Left lobe of liver (tissue), 2 donors: ENCODE results near the gene PRRC2A. TPM values are rescaled to one million over a fixed set of nuclear protein-coding genes. Genes with fewer than 3 reads are reported as not detected.

ENCODE experiments used
- ATAC-seq: fragments of 200-7000 bp; cut with Tn5 transposase; one replicate; pipeline ENCODE4 v1.9.1; 2020; ENCODE audit warnings: mild to moderate bottlenecking, moderate library complexity
- DNase-seq: peaks from one replicate; pipeline ENCODE4 v3.0.0-alpha.2; 2020; ENCODE audit warnings: low spot score
- total RNA-seq: library from RNA; stranded (reverse); gene quantifications from one replicate; pipeline ENCODE4 v1.2.1, GENCODE V29; 2021
- donor health status: DM: no; HTN: no; CAD: no; lungs with moderate emphysema.
- donor health status: DM: no; HTN: yes; CAD: no.

Gene PRRC2A
- total RNA-seq, 1 donor from 2014 or later: 47.3 TPM

DNA sequence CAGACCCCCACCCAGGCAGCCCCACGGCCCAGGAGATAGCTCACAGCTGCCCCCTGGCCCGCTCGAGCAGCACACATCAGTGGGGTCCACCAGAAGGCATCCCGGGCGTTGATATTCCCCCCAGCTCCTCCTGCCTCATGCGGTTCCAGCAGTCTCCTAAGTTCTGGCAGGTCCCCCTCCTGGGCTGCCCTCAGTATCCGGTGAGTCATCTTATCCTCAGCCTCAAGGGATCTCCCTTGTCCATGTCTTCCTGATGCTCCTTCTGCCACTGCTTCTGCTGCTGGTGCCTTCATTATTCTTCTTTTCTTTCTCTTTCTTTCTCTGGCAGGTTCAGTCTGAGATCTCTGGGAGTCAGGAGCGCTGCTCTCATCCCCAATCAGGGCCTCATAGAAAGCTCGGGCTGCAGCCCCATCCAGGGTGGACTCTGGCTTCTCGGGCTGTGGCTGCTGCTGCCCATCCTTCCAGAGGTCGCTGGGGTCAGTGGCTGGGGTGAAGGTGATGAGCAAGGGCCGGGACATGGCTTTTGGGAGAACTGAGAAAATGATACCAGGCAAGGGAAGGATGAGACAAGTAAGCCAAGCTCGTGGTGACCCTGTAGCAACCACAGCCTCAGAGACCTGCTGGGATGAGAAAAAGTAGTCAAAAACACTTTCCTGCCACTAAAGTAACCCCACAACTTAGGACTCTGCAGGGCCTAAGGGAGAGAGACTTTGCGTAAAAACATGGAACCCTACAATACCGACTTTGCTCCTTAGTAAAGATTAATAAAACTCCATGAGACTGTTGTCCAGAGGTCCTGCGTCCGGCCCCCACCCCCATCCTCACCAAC is 43.7 kb downstream of the PRRC2A start:
- DNase-seq (no peak), ATAC-seq (no peak)

DNA sequence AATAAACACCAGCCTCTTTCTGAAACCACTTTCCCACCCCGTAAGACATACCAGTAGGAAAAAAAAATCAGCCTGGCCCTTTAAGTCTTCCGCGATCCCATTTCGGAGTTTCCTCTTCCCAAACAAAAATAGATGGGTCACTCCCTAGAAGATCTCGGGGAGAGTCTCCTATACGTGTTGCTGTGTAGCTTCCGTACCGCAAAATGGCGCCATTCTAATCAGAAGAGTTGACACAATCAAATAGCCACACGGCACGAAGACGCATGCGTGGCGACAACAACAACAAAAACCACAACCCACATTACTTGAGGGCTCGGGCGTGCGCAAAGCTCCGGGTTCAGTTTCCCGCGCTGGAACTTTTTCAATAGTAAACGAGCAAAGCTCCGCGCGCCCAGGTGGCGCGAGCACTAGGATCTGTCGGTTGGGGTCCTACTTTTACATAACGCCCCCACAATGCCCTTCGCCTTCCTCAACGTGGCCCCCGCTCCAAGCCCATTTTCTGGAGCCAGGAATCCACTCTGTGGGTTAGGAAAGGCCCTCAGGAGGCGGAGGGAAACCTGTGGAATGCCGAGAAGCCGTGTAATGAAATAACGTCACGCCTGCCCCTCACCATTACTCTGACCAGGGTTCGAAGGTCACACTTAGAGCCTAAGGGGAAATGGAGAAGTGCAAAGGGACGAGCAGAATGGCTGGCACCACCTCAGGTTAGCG is 44.4 kb downstream of the PRRC2A start, which contains the start of gene GPANK1:
Gene GPANK1, minus strand, starts transcription at position 208 of the 711 bp plus-strand sequence. CDS start 519 bp downstream, outside the sequence.
- DNase-seq (peak; percentile 93), ATAC-seq (peak; percentile 67)

DNA sequence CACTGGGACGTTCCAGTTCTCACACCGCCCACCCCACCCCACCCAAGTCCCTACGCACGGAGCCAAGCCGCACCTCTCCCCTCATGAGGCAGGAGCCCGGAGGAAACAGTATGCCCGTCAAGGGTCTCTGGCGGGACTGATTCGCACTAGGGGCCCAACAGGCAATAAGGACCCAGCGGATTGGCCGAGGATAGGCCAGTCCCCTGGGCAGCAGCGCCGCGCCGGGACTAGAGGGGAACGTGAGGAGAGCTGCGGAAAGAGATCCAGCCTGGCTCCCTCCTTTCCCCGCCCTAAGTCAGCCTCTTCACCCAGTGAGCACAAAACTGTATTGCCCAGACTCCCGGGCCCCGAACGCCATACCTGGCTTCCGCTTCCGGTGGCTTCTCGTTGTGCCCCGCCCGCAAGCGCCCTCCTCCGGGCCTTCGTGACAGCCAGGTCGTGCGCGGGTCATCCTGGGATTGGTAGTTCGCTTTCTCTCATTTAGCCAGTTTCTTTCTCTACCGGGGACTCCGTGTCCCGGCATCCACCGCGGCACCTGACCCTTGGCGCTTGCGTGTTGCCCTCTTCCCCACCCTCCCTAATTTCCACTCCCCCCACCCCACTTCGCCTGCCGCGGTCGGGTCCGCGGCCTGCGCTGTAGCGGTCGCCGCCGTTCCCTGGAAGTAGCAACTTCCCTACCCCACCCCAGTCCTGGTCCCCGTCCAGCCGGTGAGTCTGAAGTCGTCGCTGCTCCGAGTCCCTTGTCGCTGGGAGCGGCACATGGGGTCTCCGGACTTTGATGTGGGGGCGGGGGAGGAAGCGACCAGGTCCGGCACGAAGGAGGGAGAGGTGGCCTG is 45.2 kb downstream of the PRRC2A start, which contains the start of gene CSNK2B:
Gene CSNK2B, plus strand, starts transcription at position 580 of the 836 bp plus-strand sequence. CDS start 752 bp downstream, outside the sequence.
- DNase-seq: peak; percentile 98
- ATAC-seq: peak; percentile 90

- no peak for DNase-seq
- ATAC-seq: no peak
Observed at GRCh38 chr6:31666337-31666965, 45.9 kb downstream of the PRRC2A start.

DNA sequence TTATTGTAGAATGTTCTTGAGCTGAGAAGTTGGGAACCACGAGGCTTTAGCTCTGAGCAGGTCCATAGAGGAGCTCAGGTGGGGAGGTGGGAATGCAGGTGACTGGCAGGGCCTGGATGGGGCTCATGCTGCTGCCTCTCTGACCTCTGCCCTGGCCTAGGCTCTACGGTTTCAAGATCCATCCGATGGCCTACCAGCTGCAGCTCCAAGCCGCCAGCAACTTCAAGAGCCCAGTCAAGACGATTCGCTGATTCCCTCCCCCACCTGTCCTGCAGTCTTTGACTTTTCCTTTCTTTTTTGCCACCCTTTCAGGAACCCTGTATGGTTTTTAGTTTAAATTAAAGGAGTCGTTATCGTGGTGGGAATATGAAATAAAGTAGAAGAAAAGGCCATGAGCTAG is 49.2 kb downstream of the PRRC2A start, which contains the start of gene LY6G5B:
Gene LY6G5B, plus strand, starts transcription at position 301 of the 400 bp plus-strand sequence. CDS start 975 bp downstream, outside the sequence.
- ATAC-seq (no peak), DNase-seq (no peak)

DNA sequence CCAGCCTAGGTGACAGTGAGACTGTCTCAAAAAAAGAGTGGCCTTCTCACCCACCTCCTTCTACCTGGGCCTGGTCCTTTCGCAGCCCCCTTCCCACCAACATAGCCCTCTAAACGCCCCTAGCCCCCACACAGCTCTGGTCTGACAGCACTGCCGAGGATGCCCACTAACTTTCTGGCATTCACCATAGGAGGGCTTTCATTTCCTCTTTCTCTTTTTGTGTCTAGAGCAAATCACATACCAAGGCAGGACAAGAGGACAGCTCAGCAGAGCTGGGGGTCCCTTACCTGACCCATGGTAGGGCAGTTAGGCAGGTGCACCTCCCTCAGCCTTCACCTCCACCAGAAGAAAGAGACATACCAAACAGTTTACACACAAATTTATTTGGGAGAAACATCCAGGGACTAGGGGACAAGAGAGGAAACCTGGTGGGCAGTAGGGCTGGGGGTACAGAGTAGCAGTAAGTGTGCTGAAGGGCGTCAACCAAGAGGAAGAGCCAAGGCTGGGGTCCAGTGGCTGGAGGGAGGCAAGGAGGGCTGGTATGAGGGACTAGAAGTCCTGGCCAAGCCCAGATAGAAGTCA is 55.9 kb downstream of the PRRC2A start:
- no peak for DNase-seq
- no peak for ATAC-seq

DNA sequence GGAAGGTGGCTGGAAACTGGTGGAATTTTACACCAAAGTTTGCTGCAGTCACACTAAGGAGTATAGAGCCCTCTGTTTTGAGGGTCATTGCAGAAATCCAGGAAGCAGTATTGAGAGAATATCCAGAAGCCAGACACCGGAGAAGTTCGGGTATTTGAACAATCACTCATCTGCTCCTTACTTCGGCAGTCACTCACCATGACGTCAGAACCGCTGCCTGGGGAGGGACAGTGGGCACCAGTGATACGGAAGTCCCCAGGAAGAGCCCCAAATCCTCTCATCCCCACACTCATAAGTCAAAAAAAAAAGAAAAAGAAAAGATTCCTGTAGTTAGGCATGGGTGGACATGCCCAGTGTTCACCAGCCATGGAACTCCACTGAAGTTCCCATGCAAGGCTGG is 56.4 kb downstream of the PRRC2A start:
- no peak for ATAC-seq
- no peak for DNase-seq

DNA sequence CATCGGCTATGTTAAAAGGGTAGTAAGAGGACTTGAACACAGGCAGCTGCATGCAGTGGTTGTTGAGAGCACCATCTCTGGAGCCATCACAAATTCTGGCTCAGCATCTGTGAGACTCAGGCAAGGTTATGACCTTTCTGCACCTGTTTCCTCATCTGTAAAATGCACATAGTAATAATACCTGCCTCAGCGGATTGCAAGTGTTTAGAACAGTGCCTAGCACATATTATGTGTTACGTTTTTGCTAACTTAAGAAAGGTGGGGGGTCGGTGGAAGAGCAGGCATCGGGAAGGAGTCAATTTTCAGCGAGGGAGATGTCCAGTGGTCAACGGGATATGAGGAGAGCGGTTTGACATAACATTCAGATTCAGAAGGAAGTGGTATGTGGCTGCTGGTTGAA is 57.4 kb downstream of the PRRC2A start:
- no peak for ATAC-seq
- DNase-seq: no peak

DNA sequence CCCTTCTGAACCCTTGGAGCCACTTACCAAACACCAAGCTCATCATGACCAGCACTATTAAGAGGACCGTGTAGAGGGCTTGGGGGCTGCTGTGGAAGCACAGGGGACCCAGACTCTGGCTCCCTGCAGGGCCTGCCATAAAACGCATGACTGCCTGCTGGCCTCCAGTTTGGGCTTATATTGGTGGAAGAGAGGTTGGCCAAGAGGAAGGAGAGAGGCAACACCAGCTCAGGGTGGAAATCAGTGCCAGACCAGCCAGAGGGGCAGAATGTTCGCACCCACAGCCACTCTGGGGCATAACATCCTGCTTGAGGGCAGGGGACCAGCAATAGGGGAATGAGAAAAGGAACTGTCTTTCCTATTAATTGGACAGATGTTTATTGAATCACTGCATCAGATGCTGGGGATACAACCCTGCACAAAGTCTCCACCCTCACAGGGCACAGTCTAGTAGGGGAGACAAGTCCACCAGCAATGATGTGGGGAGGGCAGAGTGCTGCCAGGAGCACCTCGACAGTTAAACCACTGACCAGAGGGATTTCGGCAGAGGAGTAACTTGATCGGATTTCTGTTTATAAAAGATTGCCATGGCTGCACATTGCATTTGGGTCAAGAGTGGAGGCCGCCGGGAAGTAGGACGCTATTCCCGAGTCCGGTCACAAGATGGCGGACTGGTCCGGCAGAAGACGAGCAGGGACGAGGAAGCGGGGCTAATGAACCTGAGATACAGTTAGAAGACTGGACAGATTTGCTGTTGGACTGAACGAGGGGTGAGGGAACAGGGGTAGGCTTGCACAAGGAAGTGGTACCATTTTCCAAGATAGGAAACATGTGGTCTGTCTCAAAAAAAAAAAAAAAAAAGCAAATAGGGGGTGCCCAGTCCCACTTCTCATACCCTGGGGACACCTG is 60.0 kb downstream of the PRRC2A start, which contains the start of gene LY6G5C:
Gene LY6G5C, minus strand, starts transcription at position 842 of the 909 bp plus-strand sequence. Its CDS starts 694 bp downstream, at position 148.
- ATAC-seq (peak; percentile 87), DNase-seq (peak; percentile 80)

DNA sequence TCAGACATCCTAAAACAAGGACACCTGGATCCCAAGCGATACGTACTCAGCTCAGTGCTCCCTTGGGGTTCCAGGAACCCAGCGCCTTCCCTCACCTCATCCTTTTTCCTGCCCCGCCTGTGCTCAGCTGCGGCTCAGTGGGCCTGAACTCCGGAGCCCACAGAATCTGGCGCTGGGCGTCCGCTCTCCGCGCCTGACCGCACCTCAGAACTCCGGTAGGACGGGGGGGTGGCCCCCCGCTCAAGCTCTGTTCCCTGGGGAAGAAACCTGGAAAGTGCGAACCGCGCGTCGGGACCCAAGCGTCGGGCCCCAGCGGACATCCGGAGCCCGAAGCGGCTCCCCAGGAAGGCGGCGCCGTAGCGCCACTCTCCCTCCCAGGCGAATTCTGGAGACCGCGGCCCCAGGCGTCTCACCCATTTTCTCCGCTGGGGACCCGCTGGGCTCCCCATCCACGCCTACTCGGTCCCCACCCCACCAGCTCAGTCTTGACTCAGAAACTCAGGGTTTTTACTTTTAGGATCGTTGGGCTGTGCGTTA is 60.7 kb downstream of the PRRC2A start:
- no peak for DNase-seq
- peak; percentile 55 for ATAC-seq

- no peak for DNase-seq
- no peak for ATAC-seq
Observed at GRCh38 chr6:31683591-31683990, 63.1 kb downstream of the PRRC2A start.

- DNase-seq: no peak
- ATAC-seq: no peak
Observed at GRCh38 chr6:31686483-31686882, 66.0 kb downstream of the PRRC2A start.

- DNase-seq (no peak), ATAC-seq (no peak)
Observed at GRCh38 chr6:31687321-31687720, 66.8 kb downstream of the PRRC2A start.

Other genes starting within 250 kb of the PRRC2A start
- gene MICA, start 217.1 kb upstream of the PRRC2A start, total RNA-seq: 6.3 TPM
- 0.78 TPM for gene MICB, start 122.6 kb upstream of the PRRC2A start, total RNA-seq
- not detected for gene MCCD1, start 91.8 kb upstream of the PRRC2A start, total RNA-seq
- 126 TPM for gene DDX39B, start 78.7 kb upstream of the PRRC2A start, total RNA-seq
- gene ATP6V1G2, start 74.1 kb upstream of the PRRC2A start, total RNA-seq: not detected
- 9.4 TPM for gene NFKBIL1, start 73.1 kb upstream of the PRRC2A start, total RNA-seq
- 0.93 TPM for gene LTA, start 48.4 kb upstream of the PRRC2A start, total RNA-seq
- 0.68 TPM for gene TNF, start 45.1 kb upstream of the PRRC2A start, total RNA-seq
- 1.7 TPM for gene LTB, start 38.3 kb upstream of the PRRC2A start, total RNA-seq
- gene LST1, start 34.4 kb upstream of the PRRC2A start, total RNA-seq: 10.2 TPM
- not detected for gene NCR3, start 27.7 kb upstream of the PRRC2A start, total RNA-seq
- 7.2 TPM for gene AIF1, start 5.5 kb upstream of the PRRC2A start, total RNA-seq
- 141 TPM for gene BAG6, start 31.9 kb downstream of the PRRC2A start, total RNA-seq
- 97.1 TPM for gene APOM, start 35.2 kb downstream of the PRRC2A start, total RNA-seq
- 7.9 TPM for gene C6orf47, start 40.1 kb downstream of the PRRC2A start, total RNA-seq
- gene GPANK1, start 44.3 kb downstream of the PRRC2A start, total RNA-seq: 7.7 TPM
- 45.8 TPM for gene CSNK2B, start 45.4 kb downstream of the PRRC2A start, total RNA-seq
- 4.0 TPM for gene LY6G5B, start 49.3 kb downstream of the PRRC2A start, total RNA-seq
- gene LY6G5C, start 60.4 kb downstream of the PRRC2A start, total RNA-seq: 0.88 TPM
- 35.1 TPM for gene ABHD16A, start 82.6 kb downstream of the PRRC2A start, total RNA-seq
- not detected for gene LY6G6F, start 86.2 kb downstream of the PRRC2A start, total RNA-seq
- not detected for gene LY6G6D, start 94.6 kb downstream of the PRRC2A start, total RNA-seq
- not detected for gene LY6G6C, start 101.0 kb downstream of the PRRC2A start, total RNA-seq
- 0.33 TPM for gene MPIG6B, start 102.7 kb downstream of the PRRC2A start, total RNA-seq
- gene DDAH2, start 108.6 kb downstream of the PRRC2A start, total RNA-seq: 22.2 TPM
- 37.7 TPM for gene CLIC1, start 115.8 kb downstream of the PRRC2A start, total RNA-seq
- 5.2 TPM for gene MSH5, start 119.3 kb downstream of the PRRC2A start, total RNA-seq
- 0.73 TPM for gene SAPCD1, start 141.9 kb downstream of the PRRC2A start, total RNA-seq
- 2.3 TPM for gene VWA7, start 156.6 kb downstream of the PRRC2A start, total RNA-seq
- 52.6 TPM for gene VARS1, start 175.0 kb downstream of the PRRC2A start, total RNA-seq
- gene LSM2, start 186.3 kb downstream of the PRRC2A start, total RNA-seq: 9.8 TPM
- gene HSPA1L, start 194.6 kb downstream of the PRRC2A start, total RNA-seq: 0.60 TPM
- 89.1 TPM for gene HSPA1A, start 194.8 kb downstream of the PRRC2A start, total RNA-seq
- 50.8 TPM for gene HSPA1B, start 207.0 kb downstream of the PRRC2A start, total RNA-seq
- 20.1 TPM for gene NEU1, start 242.1 kb downstream of the PRRC2A start, total RNA-seq